Stomach (tissue), 9 donors: ENCODE results near the gene NPAS3. TPM values are rescaled to one million over a fixed set of nuclear protein-coding genes. Genes with fewer than 3 reads are reported as not detected.

Experiments
- DNase-seq, 2 donors: peaks; one replicate each; pipeline versions ENCODE4 v3.0.0 to v3.0.0-alpha.2; 2013 to 2019
- H3K27ac ChIP-seq, 5 donors: fragments of 200-600 bp in 4 of 5; sonication (generic) in 4 of 5; one replicate each; pipeline ENCODE4 v1.5.1; 2013 to 2019; ENCODE audit warnings: mild to moderate bottlenecking in 1 of 5, moderate library complexity in 1 of 5
- H3K27me3 ChIP-seq, 3 donors: fragments of 200-600 bp; sonication (generic); one replicate each; pipeline ENCODE4 v1.5.1; 2017 to 2019; ENCODE audit warnings: mixed run types in 1 of 3
- H3K36me3 ChIP-seq, 4 donors: fragments of 200-600 bp; sonication (generic); 1 replicate in 3 of 4; 2 replicates in 1 of 4; pipeline ENCODE4 v1.5.1; 2016 to 2019
- H3K4me1 ChIP-seq, 4 donors: fragments of 200-600 bp; sonication (generic); one replicate each; pipeline ENCODE4 v1.5.1; 2016 to 2019
- H3K4me3 ChIP-seq, 4 donors: fragments of 200-600 bp; sonication (generic) in 3 of 4; one replicate each; pipeline ENCODE4 v1.5.1; 2016 to 2019; ENCODE audit warnings: mild to moderate bottlenecking in 1 of 4
- H3K9me3 ChIP-seq, 4 donors: fragments of 200-600 bp; sonication (generic); one replicate each; pipeline ENCODE4 v1.5.1; 2016 to 2019
- CTCF ChIP-seq, 7 experiments: fragments of 450-650 bp in 4 of 7; fragments of 200-600 bp in 3 of 7; sonication (generic) in 3 of 7; IDR thresholded peaks; one replicate each; pipeline ENCODE4 v1.5.1; 2016 to 2019; ENCODE audit warnings: antibody characterized with exemption in 7 of 7, control low read depth in 2 of 7, mild to moderate bottlenecking in 1 of 7
- EP300 ChIP-seq: sonication (generic); formaldehyde crosslinking; IDR thresholded peaks from one replicate; pipeline ENCODE4 v1.6.1; 2017; ENCODE audit warnings: antibody characterized with exemption
- POLR2A ChIP-seq, 4 donors: fragments of 450-650 bp; IDR thresholded peaks; one replicate each; pipeline ENCODE4 v1.6.1; 2016; ENCODE audit warnings: antibody characterized with exemption in 4 of 4, control low read depth in 2 of 4, mild to moderate bottlenecking in 1 of 4, moderate library complexity in 1 of 4
- POLR2AphosphoS5 ChIP-seq, 3 donors: sonication (generic); formaldehyde crosslinking; IDR thresholded peaks; one replicate each; pipeline ENCODE4 v1.6.1; 2016; ENCODE audit warnings: antibody characterized with exemption in 3 of 3
- WGBS, 5 donors: extraction: QIAGEN DNeasy Blood & Tissue Kit in 3 of 5; methylation state at CpG; one replicate each; pipeline versions ENCODE4 v1.1.5 to v1.1.7; 2013 to 2018; 5-methylcytosine and 5-hydroxymethylcytosine counted together
- intact Hi-C: fragments of 100-400 bp; cut with DNase I; formaldehyde crosslinking; loops from one replicate; pipeline ENCODE4 v1.15.1; 2023; ENCODE audit warnings: low total_unique reads
- polyA plus RNA-seq, 3 donors: library from polyadenylated mRNA; stranded (reverse); fragments of 200-250 nt; gene quantifications; one replicate each; pipeline ENCODE4 v1.2.3, GENCODE V29; 2013
- total RNA-seq, 5 donors: library from RNA; depleted of rRNA; stranded (reverse); fragments of >200 nt; gene quantifications; one replicate each; pipeline versions ENCODE4 v1.1.0 to v1.2.3, GENCODE V29; 2014 to 2016
- donor health status: healthy with polysubstance abuse.
- donor health status: Bipolar disorder and iron deficiency.
- donor health status: healthy.

Gene NPAS3
- total and polyA plus RNA-seq, 8 donors = under 0.01 to 7.9 (median 0.76) TPM; not detected in 1

DNA sequence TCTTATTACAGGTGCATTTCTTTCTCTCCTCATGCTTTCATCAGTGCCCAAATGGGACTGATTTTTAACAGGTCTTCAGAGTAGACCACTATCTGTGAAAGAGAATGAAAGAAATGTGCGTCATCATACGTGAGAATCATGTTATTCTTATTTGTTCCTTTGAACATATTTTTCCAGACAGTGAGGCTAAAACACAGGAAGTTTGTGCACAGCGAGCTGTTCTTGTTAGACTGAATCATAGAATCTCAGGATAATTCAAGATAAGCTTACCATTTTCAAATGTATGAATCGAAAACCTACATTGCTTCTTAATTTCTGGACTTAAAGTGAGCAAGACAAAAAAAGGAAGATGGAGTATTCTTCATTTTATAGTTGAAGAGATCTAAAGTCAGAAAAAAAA, 629.1 kb downstream of the NPAS3 start:
- TF ChIP-seq EP300 (no peak), POLR2A (IDR thresholded peaks at IDR 0.05) (no peak), POLR2AphosphoS5 (IDR thresholded peaks at IDR 0.05) (no peak), CTCF (IDR thresholded peaks at IDR 0.05) (no peak)
- intact Hi-C loops = no loop called here
- Histone ChIP-seq H3K36me3 (no peaks in the 10 kb centered on the region), H3K27me3 (no peaks in the 10 kb centered on the region), H3K9me3 (no peaks in the 10 kb centered on the region), H3K4me3 (no peak overlapping the region), H3K4me1 (peaks cover 0 to 16% (median 2%) of the 10 kb centered on the region in 4 donors), H3K27ac (no peak overlapping the region)
- WGBS, 5 donors = 73 to 83% (median 74%) methylated on average over 4 of the region's 4 CpGs
- no peak for DNase-seq

DNA sequence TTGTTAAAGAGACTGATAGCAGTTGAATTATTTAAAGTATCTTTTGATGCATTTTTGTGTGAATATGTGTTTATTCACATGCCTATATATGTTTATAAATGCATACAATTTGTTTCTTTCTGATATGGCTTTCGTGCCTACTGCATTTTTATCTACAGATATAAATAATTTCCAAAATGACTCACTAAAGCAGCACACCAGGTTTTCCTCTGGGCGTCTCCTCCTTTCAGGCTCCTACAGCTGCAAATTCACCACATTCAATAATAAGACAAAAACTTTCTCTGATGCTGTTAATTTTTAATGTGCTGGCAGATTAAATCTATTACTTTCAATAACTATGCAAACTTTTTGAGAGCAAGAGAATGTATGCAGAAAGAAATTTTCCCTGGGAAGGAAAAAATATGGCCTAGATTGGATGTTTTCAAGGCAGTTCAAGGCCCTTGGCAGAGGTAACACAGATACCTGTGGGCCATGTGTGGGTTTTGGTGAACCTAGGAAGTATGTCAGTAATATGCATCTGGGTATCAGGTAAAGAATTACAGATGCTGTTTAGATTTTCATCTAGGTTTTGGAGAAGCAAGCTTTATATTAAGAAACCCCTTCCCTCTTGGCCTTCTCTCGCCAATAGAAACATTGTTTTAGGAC, 630.4 kb downstream of the NPAS3 start:
- no peak for TF ChIP-seq EP300
- 68 to 78% (median 71%) methylated on average over 3 of the region's 3 CpGs for WGBS, 5 donors
- Histone ChIP-seq H3K9me3 (no peaks in the 10 kb centered on the region), H3K4me3 (no peak overlapping the region), H3K27me3 (no peaks in the 10 kb centered on the region), H3K4me1 (peaks cover 0 to 10% (median 2%) of the 10 kb centered on the region in 4 donors), H3K27ac (no peak overlapping the region), H3K36me3 (no peaks in the 10 kb centered on the region)
- no peak for DNase-seq
- intact Hi-C loops = no loop called here

DNA sequence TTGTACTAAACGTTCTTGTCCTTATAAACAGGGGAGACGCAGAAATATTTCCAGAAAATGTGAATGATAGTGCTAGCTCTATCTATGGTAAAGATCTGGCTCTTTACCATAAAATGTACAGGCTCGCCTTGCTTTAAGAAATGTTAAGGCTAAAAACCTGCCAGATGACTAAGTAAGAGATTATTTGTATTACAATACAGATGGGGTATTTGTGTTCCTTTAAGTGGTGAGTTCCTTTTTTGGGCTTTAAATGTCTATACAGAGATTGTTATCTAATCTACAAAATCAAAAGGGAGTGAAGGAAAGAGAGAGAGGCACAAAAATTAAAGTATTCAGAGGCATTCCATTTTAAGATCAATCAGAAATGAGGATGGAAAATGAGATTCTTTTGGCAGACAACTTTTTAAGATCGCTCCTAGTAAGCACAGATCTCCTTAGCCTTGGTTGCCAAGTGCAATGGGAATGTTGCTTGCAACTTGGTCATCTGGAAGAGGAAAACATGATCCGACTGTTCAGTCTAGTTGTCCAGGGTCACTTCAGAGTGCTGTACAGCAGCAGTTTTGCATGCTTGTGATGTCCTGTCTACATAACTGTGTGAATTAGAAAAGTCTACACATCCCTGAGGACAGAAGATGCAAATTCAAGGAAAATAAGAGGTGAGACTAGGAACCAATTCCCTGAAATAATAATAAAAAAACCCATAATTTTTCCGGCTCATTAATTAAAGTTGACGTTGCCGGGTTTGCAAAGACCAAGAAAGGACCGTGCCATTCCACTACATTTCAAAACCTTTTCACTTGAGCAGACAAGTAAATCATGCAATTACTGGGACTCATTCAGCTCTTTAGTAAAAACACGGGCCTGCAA, 631.4 kb downstream of the NPAS3 start:
- intact Hi-C loops = no loop called here
- Histone ChIP-seq H3K36me3 (no peaks in the 10 kb centered on the region), H3K9me3 (no peaks in the 10 kb centered on the region), H3K4me1 (peaks cover 0 to 10% (median 2%) of the 10 kb centered on the region in 4 donors), H3K27me3 (no peaks in the 10 kb centered on the region), H3K27ac (no peak overlapping the region), H3K4me3 (no peak overlapping the region)
- no peak for TF ChIP-seq POLR2AphosphoS5 (IDR thresholded peaks at IDR 0.05)
- no peak for TF ChIP-seq POLR2A (IDR thresholded peaks at IDR 0.05)
- no peak for TF ChIP-seq EP300
- TF ChIP-seq CTCF (IDR thresholded peaks at IDR 0.05) = no peak
- peak in 1 of 2 donors; percentile 50 for DNase-seq
- 76 to 87% (median 80%) methylated on average over 10 of the region's 10 CpGs for WGBS, 5 donors

GRCh38 chr14:33570694-33571310, 632.1 kb downstream of the NPAS3 start:
- peaks cover 0 to 10% (median 2%) of the 10 kb centered on the region in 4 donors for H3K4me1 ChIP-seq
- no peaks in the 10 kb centered on the region for H3K36me3 ChIP-seq
- DNase-seq = no peak
- H3K27me3 ChIP-seq = no peaks in the 10 kb centered on the region
- WGBS, 5 donors = 62 to 79% (median 67%) methylated on average over 5 of the region's 5 CpGs
- TF ChIP-seq POLR2AphosphoS5 (IDR thresholded peaks at IDR 0.05) = no peak
- no peak for TF ChIP-seq EP300
- TF ChIP-seq POLR2A (IDR thresholded peaks at IDR 0.05) = no peak
- no peak for TF ChIP-seq CTCF (IDR thresholded peaks at IDR 0.05)
- no peak overlapping the region for H3K4me3 ChIP-seq
- no peaks in the 10 kb centered on the region for H3K9me3 ChIP-seq
- intact Hi-C loops = no loop called here
- no peak overlapping the region for H3K27ac ChIP-seq
